Measurements from ENCODE around the gene PPP1R3G.

PPP1R3G gene

GRCh38 chr6:5081955-5082354, 3.2 kb upstream of the PPP1R3G start:
- TF ChIP-seq GATA3 (IDR thresholded peaks at IDR 0.05; ENCODE audit: low read depth, low read length) (no peak), GATA2 (IDR thresholded peaks at IDR 0.05; ENCODE audit: low read depth, low read length) (no peak)

- TF ChIP-seq GATA2 (IDR thresholded peaks at IDR 0.05; ENCODE audit: low read depth, low read length): no peak
- TF ChIP-seq GATA3 (IDR thresholded peaks at IDR 0.05; ENCODE audit: low read depth, low read length): no peak
Measured at GRCh38 chr6:5082487-5083306, 2.4 kb upstream of the PPP1R3G start.

GRCh38 chr6:5083307-5083583, 1.9 kb upstream of the PPP1R3G start:
- TF ChIP-seq GATA3 (IDR thresholded peaks at IDR 0.05; ENCODE audit: low read depth, low read length): no peak
- TF ChIP-seq GATA2 (IDR thresholded peaks at IDR 0.05; ENCODE audit: low read depth, low read length): no peak

- TF ChIP-seq GATA2 (IDR thresholded peaks at IDR 0.05; ENCODE audit: low read depth, low read length) (no peak), GATA3 (IDR thresholded peaks at IDR 0.05; ENCODE audit: low read depth, low read length) (no peak)
Measured at GRCh38 chr6:5083813-5084359, 1.3 kb upstream of the PPP1R3G start.

GRCh38 chr6:5084360-5084780, 771 bp upstream of the PPP1R3G start:
- TF ChIP-seq GATA3 (IDR thresholded peaks at IDR 0.05; ENCODE audit: low read depth, low read length) (no peak), GATA2 (IDR thresholded peaks at IDR 0.05; ENCODE audit: low read depth, low read length) (no peak)

GRCh38 chr6:5085648-5086293, 630 bp downstream of the PPP1R3G start:
- no peak for TF ChIP-seq GATA2 (IDR thresholded peaks at IDR 0.05; ENCODE audit: low read depth, low read length)
- TF ChIP-seq GATA3 (IDR thresholded peaks at IDR 0.05; ENCODE audit: low read depth, low read length): no peak

GRCh38 chr6:5086294-5086890, 1.3 kb downstream of the PPP1R3G start:
- TF ChIP-seq GATA3 (IDR thresholded peaks at IDR 0.05; ENCODE audit: low read depth, low read length): no peak
- TF ChIP-seq GATA2 (IDR thresholded peaks at IDR 0.05; ENCODE audit: low read depth, low read length): no peak

- TF ChIP-seq GATA3 (IDR thresholded peaks at IDR 0.05; ENCODE audit: low read depth, low read length) (no peak), GATA2 (IDR thresholded peaks at IDR 0.05; ENCODE audit: low read depth, low read length) (no peak)
Measured at GRCh38 chr6:5087389-5087788, 2.2 kb downstream of the PPP1R3G start.

- TF ChIP-seq GATA3 (IDR thresholded peaks at IDR 0.05; ENCODE audit: low read depth, low read length) (no peak), GATA2 (IDR thresholded peaks at IDR 0.05; ENCODE audit: low read depth, low read length) (no peak)
Measured at GRCh38 chr6:5088780-5089179, 3.6 kb downstream of the PPP1R3G start.

GRCh38 chr6:5089481-5090438, 4.6 kb downstream of the PPP1R3G start:
- TF ChIP-seq GATA2 (IDR thresholded peaks at IDR 0.05; ENCODE audit: low read depth, low read length) (no peak), GATA3 (IDR thresholded peaks at IDR 0.05; ENCODE audit: low read depth, low read length) (no peak)

- TF ChIP-seq GATA2 (IDR thresholded peaks at IDR 0.05; ENCODE audit: low read depth, low read length) (no peak), GATA3 (IDR thresholded peaks at IDR 0.05; ENCODE audit: low read depth, low read length) (no peak)
Measured at GRCh38 chr6:5090603-5091002, 5.5 kb downstream of the PPP1R3G start.

GRCh38 chr6:5091210-5092069, 6.3 kb downstream of the PPP1R3G start:
- TF ChIP-seq GATA2 (IDR thresholded peaks at IDR 0.05; ENCODE audit: low read depth, low read length) (no peak), GATA3 (IDR thresholded peaks at IDR 0.05; ENCODE audit: low read depth, low read length) (no peak)
